Suprapubic skin (tissue), 4 donors: ENCODE measurements around the gene MYBPH.

Experiments
- EP300 ChIP-seq: sonication (generic); formaldehyde crosslinking; IDR thresholded peaks from one replicate; pipeline ENCODE4 v1.6.1; 2017; ENCODE audit warnings: antibody characterized with exemption
- POLR2A ChIP-seq, 2 donors: fragments of 450-650 bp; IDR thresholded peaks; one replicate each; pipeline ENCODE4 v1.6.1; 2017; ENCODE audit warnings: antibody characterized with exemption in 2 of 2, mild to moderate bottlenecking in 2 of 2, moderate library complexity in 2 of 2
- POLR2AphosphoS5 ChIP-seq, 3 donors: sonication (generic); formaldehyde crosslinking; IDR thresholded peaks; one replicate each; pipeline ENCODE4 v1.6.1; 2017; ENCODE audit warnings: antibody characterized with exemption in 3 of 3
- TF ChIP-seq, protein P1 (sequence below), 2 donors: fragments of 200-600 bp in 1 of 2; fragments of 450-650 bp in 1 of 2; sonication (generic) in 1 of 2; IDR thresholded peaks; one replicate each; pipeline ENCODE4 v1.5.1; 2016 to 2019; ENCODE audit warnings: antibody characterized with exemption in 2 of 2, mild to moderate bottlenecking in 1 of 2, moderate library complexity in 1 of 2

DNA sequence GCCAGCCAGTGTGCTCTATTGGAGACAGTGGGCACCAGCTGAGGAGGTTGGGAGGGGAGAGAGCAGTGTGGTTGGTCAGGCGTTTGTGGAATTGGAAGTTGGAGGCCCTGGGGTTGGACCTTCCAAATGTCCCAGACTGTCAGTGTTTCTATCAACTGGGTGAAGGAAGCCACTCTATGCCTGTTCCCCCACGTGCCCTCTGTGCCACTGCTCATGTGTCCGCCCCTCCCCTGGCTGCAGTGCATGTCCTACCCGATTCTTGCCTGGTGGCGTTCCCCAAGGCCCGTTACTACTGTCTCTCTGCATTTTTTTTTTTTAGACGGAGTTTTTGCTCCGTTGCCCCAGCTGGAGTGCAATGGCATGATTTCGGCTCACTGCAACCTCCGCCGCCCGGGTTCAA is 27.0 kb downstream of the MYBPH start:
- TF ChIP-seq, protein P1, sequence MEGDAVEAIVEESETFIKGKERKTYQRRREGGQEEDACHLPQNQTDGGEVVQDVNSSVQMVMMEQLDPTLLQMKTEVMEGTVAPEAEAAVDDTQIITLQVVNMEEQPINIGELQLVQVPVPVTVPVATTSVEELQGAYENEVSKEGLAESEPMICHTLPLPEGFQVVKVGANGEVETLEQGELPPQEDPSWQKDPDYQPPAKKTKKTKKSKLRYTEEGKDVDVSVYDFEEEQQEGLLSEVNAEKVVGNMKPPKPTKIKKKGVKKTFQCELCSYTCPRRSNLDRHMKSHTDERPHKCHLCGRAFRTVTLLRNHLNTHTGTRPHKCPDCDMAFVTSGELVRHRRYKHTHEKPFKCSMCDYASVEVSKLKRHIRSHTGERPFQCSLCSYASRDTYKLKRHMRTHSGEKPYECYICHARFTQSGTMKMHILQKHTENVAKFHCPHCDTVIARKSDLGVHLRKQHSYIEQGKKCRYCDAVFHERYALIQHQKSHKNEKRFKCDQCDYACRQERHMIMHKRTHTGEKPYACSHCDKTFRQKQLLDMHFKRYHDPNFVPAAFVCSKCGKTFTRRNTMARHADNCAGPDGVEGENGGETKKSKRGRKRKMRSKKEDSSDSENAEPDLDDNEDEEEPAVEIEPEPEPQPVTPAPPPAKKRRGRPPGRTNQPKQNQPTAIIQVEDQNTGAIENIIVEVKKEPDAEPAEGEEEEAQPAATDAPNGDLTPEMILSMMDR (IDR thresholded peaks at IDR 0.05) = no peak
- no peak for TF ChIP-seq EP300
- TF ChIP-seq POLR2A (IDR thresholded peaks at IDR 0.05) = no peak
- TF ChIP-seq POLR2AphosphoS5 (IDR thresholded peaks at IDR 0.05) = no peak
